Vagina (tissue), 2 donors: ENCODE results near the gene KBTBD4. TPM values are rescaled to one million over a fixed set of nuclear protein-coding genes. Genes with fewer than 3 reads are reported as not detected.

Source experiments
- DNase-seq, 2 donors: peaks; one replicate each; pipeline ENCODE4 v3.0.0-alpha.2; 2017; ENCODE audit errors: extremely low spot score in 2 of 2
- H3K27ac ChIP-seq: fragments of 200-600 bp; sonication (generic); one replicate; pipeline ENCODE4 v1.5.1; 2019
- H3K27me3 ChIP-seq: fragments of 200-600 bp; sonication (generic); one replicate; pipeline ENCODE4 v1.5.1; 2019
- H3K36me3 ChIP-seq, 2 donors: fragments of 200-600 bp; sonication (generic); one replicate each; pipeline ENCODE4 v1.5.1; 2017 to 2019
- H3K4me1 ChIP-seq: fragments of 200-600 bp; sonication (generic); one replicate; pipeline ENCODE4 v1.5.1; 2019
- H3K4me3 ChIP-seq, 2 donors: fragments of 200-600 bp; sonication (generic); 1 replicate in 1 of 2; 2 replicates in 1 of 2; pipeline ENCODE4 v1.5.1; 2016 to 2019
- H3K9me3 ChIP-seq: fragments of 200-600 bp; sonication (generic); one replicate; pipeline ENCODE4 v1.5.1; 2019
- CTCF ChIP-seq, 3 experiments: fragments of 450-650 bp in 2 of 3; fragments of 200-600 bp in 1 of 3; sonication (generic) in 1 of 3; IDR thresholded peaks; one replicate each; pipeline ENCODE4 v1.5.1; 2017 to 2019; ENCODE audit warnings: antibody characterized with exemption in 3 of 3, mild to moderate bottlenecking in 2 of 3, moderate library complexity in 2 of 3
- POLR2A ChIP-seq, 2 donors: fragments of 450-650 bp; IDR thresholded peaks; one replicate each; pipeline ENCODE4 v1.6.1; 2017; ENCODE audit warnings: antibody characterized with exemption in 2 of 2, mild to moderate bottlenecking in 2 of 2, moderate library complexity in 2 of 2
- POLR2AphosphoS5 ChIP-seq, 2 donors: sonication (generic); formaldehyde crosslinking; IDR thresholded peaks; one replicate each; pipeline ENCODE4 v1.9.0; 2017; ENCODE audit warnings: antibody characterized with exemption in 2 of 2, mild to moderate bottlenecking in 2 of 2, low read depth in 1 of 2; ENCODE audit not compliant: insufficient read depth in 1 of 2
- intact Hi-C: fragments of 100-400 bp; cut with DNase I; formaldehyde crosslinking; loops from one replicate; pipeline ENCODE4 v1.15.1; 2023
- total RNA-seq: library from RNA; depleted of rRNA; stranded (reverse); fragments of >200 nt; gene quantifications from one replicate; pipeline ENCODE4 v1.2.3, GENCODE V29; 2016

KBTBD4 gene
- 14.7 TPM for total RNA-seq

GRCh38 chr11:47578524-47579494, at the start of gene KBTBD4, which contains the start of gene NDUFS3:
TSS of gene KBTBD4 (minus strand) at chr11:47578970. CDS start at chr11:47578951, 19 bp downstream.
TSS of gene NDUFS3 (plus strand) at chr11:47579074. CDS start at chr11:47579092, 18 bp downstream.
- H3K4me3 ChIP-seq, result peak within 1 kb of the TSS; percentile 58 to 98

GRCh38 chr11:47628026-47628425, 49.3 kb upstream of the KBTBD4 start:
- DNase-seq, result no peak
- H3K4me3 ChIP-seq, result no peak overlapping the region
- H3K4me1 ChIP-seq, result no peaks in the 10 kb centered on the region
- intact Hi-C loops, result no loop called here
- no peaks in the 10 kb centered on the region for H3K27me3 ChIP-seq
- no peak overlapping the region for H3K27ac ChIP-seq
- no peak for TF ChIP-seq POLR2A (IDR thresholded peaks at IDR 0.05)
- no peak for TF ChIP-seq CTCF (IDR thresholded peaks at IDR 0.05)
- no peak for TF ChIP-seq POLR2AphosphoS5 (IDR thresholded peaks at IDR 0.05; ENCODE audit: insufficient read depth in 1 of 2, low read depth in 1 of 2)
- no peaks in the 10 kb centered on the region for H3K9me3 ChIP-seq
- H3K36me3 ChIP-seq, result peaks cover 0 to 72% of the 10 kb centered on the region in 2 donors

More at GRCh38 chr11:47578524-47579494, at the start of gene KBTBD4, which contains the start of gene NDUFS3:
- no peaks in the 10 kb centered on the region for H3K9me3 ChIP-seq
- peaks cover 3 to 54% of the 10 kb centered on the region in 2 donors for H3K36me3 ChIP-seq
- peaks cover 36% of the 10 kb centered on the region for H3K4me1 ChIP-seq
- no peaks in the 10 kb centered on the region for H3K27me3 ChIP-seq
- intact Hi-C loops, result no loop called here
- DNase-seq, result peak in 1 of 2 donors; percentile 91
- peak within 1 kb of the TSS; percentile 90 for H3K27ac ChIP-seq
- TF ChIP-seq CTCF (IDR thresholded peaks at IDR 0.05) (no peak), POLR2A (IDR thresholded peaks at IDR 0.05) (peak in 1 of 2 donors; percentile 50), POLR2AphosphoS5 (IDR thresholded peaks at IDR 0.05; ENCODE audit: insufficient read depth in 1 of 2, low read depth in 1 of 2) (peak; percentile 92 to 93)

GRCh38 chr11:47626234-47626633, 47.5 kb upstream of the KBTBD4 start:
- no peak for DNase-seq
- Histone ChIP-seq H3K27me3 (no peaks in the 10 kb centered on the region), H3K4me1 (no peaks in the 10 kb centered on the region), H3K4me3 (no peak overlapping the region), H3K36me3 (peaks cover 0 to 88% of the 10 kb centered on the region in 2 donors), H3K27ac (no peak overlapping the region), H3K9me3 (no peaks in the 10 kb centered on the region)
- TF ChIP-seq POLR2A (IDR thresholded peaks at IDR 0.05), result no peak
- no peak for TF ChIP-seq POLR2AphosphoS5 (IDR thresholded peaks at IDR 0.05; ENCODE audit: insufficient read depth in 1 of 2, low read depth in 1 of 2)
- TF ChIP-seq CTCF (IDR thresholded peaks at IDR 0.05), result no peak
- intact Hi-C loops, result no loop called here

- Histone ChIP-seq H3K36me3 (peaks cover 0 to 56% of the 10 kb centered on the region in 2 donors), H3K27me3 (no peaks in the 10 kb centered on the region), H3K27ac (no peak overlapping the region), H3K4me1 (no peaks in the 10 kb centered on the region), H3K4me3 (no peak overlapping the region), H3K9me3 (no peaks in the 10 kb centered on the region)
- intact Hi-C loops, result no loop called here
- TF ChIP-seq POLR2AphosphoS5 (IDR thresholded peaks at IDR 0.05; ENCODE audit: insufficient read depth in 1 of 2, low read depth in 1 of 2) (no peak), POLR2A (IDR thresholded peaks at IDR 0.05) (no peak), CTCF (IDR thresholded peaks at IDR 0.05) (no peak)
- no peak for DNase-seq
These were observed 42.1 kb upstream of the KBTBD4 start for GRCh38 chr11:47620836-47621378.
